Ovary (tissue), 3 donors: ENCODE results near the gene TGM2.

Source experiments
- EP300 ChIP-seq: sonication (generic); formaldehyde crosslinking; IDR thresholded peaks from one replicate; pipeline ENCODE4 v1.6.1; 2017; ENCODE audit warnings: antibody characterized with exemption
- TF ChIP-seq, protein P1 (sequence below), 3 donors: fragments of 450-650 bp in 2 of 3; fragments of 200-600 bp in 1 of 3; IDR thresholded peaks; one replicate each; pipeline versions ENCODE4 v1.5.1 to v1.8.0; 2016 to 2022; ENCODE audit warnings: antibody characterized with exemption in 3 of 3, mild to moderate bottlenecking in 1 of 3
- donor health status: DM: no; HTN: no; CAD: no.

DNA sequence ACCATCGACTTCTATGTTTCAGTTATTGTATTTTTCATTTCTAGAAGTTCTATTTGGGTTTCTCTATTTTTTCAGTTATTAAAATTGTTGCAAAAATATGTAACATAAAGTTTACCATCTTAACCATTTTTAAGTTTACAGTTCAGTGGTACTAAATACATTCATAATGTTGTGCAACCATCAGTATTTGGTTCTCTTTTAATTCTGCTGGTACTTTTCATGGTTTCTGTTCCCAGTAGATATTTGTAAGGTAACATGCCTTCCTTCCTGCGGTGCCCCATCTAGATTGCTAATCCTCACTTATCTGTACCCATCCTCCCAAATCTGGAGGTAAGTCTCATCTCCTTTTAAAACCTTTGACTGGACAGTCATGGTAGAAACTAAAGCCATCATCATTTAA is 47.9 kb downstream of the TGM2 start:
- TF ChIP-seq, protein P1, sequence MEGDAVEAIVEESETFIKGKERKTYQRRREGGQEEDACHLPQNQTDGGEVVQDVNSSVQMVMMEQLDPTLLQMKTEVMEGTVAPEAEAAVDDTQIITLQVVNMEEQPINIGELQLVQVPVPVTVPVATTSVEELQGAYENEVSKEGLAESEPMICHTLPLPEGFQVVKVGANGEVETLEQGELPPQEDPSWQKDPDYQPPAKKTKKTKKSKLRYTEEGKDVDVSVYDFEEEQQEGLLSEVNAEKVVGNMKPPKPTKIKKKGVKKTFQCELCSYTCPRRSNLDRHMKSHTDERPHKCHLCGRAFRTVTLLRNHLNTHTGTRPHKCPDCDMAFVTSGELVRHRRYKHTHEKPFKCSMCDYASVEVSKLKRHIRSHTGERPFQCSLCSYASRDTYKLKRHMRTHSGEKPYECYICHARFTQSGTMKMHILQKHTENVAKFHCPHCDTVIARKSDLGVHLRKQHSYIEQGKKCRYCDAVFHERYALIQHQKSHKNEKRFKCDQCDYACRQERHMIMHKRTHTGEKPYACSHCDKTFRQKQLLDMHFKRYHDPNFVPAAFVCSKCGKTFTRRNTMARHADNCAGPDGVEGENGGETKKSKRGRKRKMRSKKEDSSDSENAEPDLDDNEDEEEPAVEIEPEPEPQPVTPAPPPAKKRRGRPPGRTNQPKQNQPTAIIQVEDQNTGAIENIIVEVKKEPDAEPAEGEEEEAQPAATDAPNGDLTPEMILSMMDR (IDR thresholded peaks at IDR 0.05): no peak
- no peak for TF ChIP-seq EP300
